ENCODE measurements around the gene POC1A.

DNA sequence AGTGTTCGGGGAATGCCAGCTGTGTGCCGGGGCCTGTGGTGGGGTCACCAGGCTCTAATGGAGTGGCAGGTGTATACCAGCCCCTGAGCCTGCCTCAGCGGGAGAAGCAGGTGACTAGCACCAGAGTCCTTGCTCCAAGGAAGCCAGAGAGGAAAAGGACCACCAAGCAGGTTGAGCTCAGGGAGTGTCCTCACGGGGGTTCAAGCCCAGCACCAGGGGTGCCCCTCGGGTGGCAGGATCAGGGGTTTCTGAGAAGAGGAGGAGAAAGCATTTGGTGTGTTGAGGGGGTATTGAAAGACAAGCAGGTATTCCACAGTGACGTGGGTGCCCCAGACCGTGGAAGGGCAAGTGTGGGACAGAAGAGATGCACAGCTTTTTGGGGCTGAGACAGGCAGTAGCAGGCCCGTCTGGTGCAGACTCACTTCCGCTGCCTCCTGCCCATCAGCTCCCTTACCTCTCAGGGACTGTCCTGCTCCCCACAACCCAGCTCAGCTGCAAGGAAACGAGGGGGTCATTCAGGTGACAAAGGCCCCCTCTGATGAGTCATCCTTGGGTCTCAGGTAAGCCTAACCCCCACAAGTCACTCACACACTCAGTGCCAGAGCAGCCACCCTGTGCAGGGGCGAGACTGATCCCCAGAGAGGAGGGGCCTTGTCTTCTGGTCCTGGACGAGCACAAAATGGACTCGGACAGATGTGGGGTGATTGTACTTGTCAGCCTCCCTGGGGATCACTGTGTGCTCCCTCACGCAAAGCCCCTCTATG, 21.4 kb upstream of the POC1A start:
- TF ChIP-seq POLR2A (IDR thresholded peaks at IDR 0.05) (no peak), POLR2AphosphoS5 (IDR thresholded peaks at IDR 0.05) (no peak)
- TF ChIP-seq, protein P1, sequence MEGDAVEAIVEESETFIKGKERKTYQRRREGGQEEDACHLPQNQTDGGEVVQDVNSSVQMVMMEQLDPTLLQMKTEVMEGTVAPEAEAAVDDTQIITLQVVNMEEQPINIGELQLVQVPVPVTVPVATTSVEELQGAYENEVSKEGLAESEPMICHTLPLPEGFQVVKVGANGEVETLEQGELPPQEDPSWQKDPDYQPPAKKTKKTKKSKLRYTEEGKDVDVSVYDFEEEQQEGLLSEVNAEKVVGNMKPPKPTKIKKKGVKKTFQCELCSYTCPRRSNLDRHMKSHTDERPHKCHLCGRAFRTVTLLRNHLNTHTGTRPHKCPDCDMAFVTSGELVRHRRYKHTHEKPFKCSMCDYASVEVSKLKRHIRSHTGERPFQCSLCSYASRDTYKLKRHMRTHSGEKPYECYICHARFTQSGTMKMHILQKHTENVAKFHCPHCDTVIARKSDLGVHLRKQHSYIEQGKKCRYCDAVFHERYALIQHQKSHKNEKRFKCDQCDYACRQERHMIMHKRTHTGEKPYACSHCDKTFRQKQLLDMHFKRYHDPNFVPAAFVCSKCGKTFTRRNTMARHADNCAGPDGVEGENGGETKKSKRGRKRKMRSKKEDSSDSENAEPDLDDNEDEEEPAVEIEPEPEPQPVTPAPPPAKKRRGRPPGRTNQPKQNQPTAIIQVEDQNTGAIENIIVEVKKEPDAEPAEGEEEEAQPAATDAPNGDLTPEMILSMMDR (IDR thresholded peaks at IDR 0.05) = no peak

Measured in upper lobe of left lung (tissue), 4 donors.